DND-41 (cell line): ENCODE measurements around the gene LEUTX.

Experiments
- ATAC-seq: fragments of 200-7000 bp; cut with Tn5 transposase; 3 replicates; pipeline ENCODE4 v1.9.1; 2021; ENCODE audit warnings: low read depth; ENCODE audit not compliant: insufficient read depth
- DNase-seq: peaks from one replicate; pipeline ENCODE4 v3.0.0-alpha.2; 2020
- H2AFZ ChIP-seq: 2 replicates; pipeline ENCODE4 v1.6.0; 2012; ENCODE audit warnings: low read depth, low read length
- H3K27ac ChIP-seq: 2 replicates; pipeline ENCODE4 v1.5.1; 2012; ENCODE audit warnings: low read length, inconsistent platforms
- H3K27me3 ChIP-seq: fragments of 200-600 bp; sonication (generic); 2 replicates; pipeline ENCODE4 v1.6.0; 2012; ENCODE audit warnings: low read length, mild to moderate bottlenecking, inconsistent platforms; ENCODE audit not compliant: insufficient read depth, poor library complexity
- H3K36me3 ChIP-seq: 2 replicates; pipeline ENCODE4 v1.5.1; 2012; ENCODE audit warnings: low read length, inconsistent platforms; ENCODE audit not compliant: insufficient read depth
- H3K4me1 ChIP-seq: 2 replicates; pipeline ENCODE4 v1.5.1; 2012; ENCODE audit warnings: mild to moderate bottlenecking, low read length; ENCODE audit not compliant: insufficient read depth
- H3K4me2 ChIP-seq: 2 replicates; pipeline ENCODE4 v1.6.0; 2012; ENCODE audit warnings: mild to moderate bottlenecking, moderate library complexity, low read length, inconsistent platforms; ENCODE audit not compliant: insufficient read depth
- H3K4me3 ChIP-seq, 2 experiments: fragments of 200-600 bp in 1 of 2; shearing (Covaris generic) in 1 of 2; 2 replicates each; pipeline ENCODE4 v1.5.1; 2012 to 2016; ENCODE audit warnings: inconsistent platforms in 2 of 2, low read length in 2 of 2, mild to moderate bottlenecking in 2 of 2, low read depth in 1 of 2, moderate library complexity in 1 of 2
- H3K79me2 ChIP-seq: 2 replicates; pipeline ENCODE4 v1.6.0; 2012; ENCODE audit warnings: low read length, inconsistent platforms; ENCODE audit not compliant: insufficient read depth
- H3K9ac ChIP-seq: 2 replicates; pipeline ENCODE4 v1.6.0; 2012; ENCODE audit warnings: low read depth, mild to moderate bottlenecking, inconsistent platforms, low read length, moderate library complexity
- H3K9me3 ChIP-seq: 2 replicates; pipeline ENCODE4 v1.5.1; 2012; ENCODE audit warnings: low read length, moderate library complexity, mild to moderate bottlenecking, inconsistent platforms; ENCODE audit not compliant: insufficient read depth, severe bottlenecking
- H4K20me1 ChIP-seq: 2 replicates; pipeline ENCODE4 v1.6.0; 2012; ENCODE audit warnings: low read length; ENCODE audit not compliant: insufficient read depth
- EZH2 ChIP-seq: IDR thresholded peaks from 3 replicates; pipeline ENCODE4 v1.6.1; 2012; ENCODE audit warnings: borderline replicate concordance, low read depth, mild to moderate bottlenecking, moderate library complexity, low read length, inconsistent platforms; ENCODE audit not compliant: severe bottlenecking
- TF ChIP-seq, protein P1 (sequence below): IDR thresholded peaks from 2 replicates; pipeline ENCODE4 v1.5.1; 2012; ENCODE audit warnings: borderline replicate concordance, low read length, moderate library complexity, mild to moderate bottlenecking; ENCODE audit not compliant: poor library complexity, severe bottlenecking; ENCODE audit errors: extremely low read depth

LEUTX gene

GRCh38 chr19:39828654-39829032, 50.0 kb downstream of the LEUTX start:
- peaks cover 52% of the 10 kb centered on the region for H3K36me3 ChIP-seq
- ATAC-seq (no peak), DNase-seq (no peak)
- H3K27ac ChIP-seq, result no peak overlapping the region
- no peaks in the 10 kb centered on the region for H3K27me3 ChIP-seq
- no peak overlapping the region for H3K4me2 ChIP-seq
- no peak overlapping the region for H3K4me3 ChIP-seq
- no peak overlapping the region for H3K9ac ChIP-seq
- H3K9me3 ChIP-seq, result no peaks in the 10 kb centered on the region
- H2AFZ ChIP-seq, result no peak overlapping the region
- TF ChIP-seq, protein P1, sequence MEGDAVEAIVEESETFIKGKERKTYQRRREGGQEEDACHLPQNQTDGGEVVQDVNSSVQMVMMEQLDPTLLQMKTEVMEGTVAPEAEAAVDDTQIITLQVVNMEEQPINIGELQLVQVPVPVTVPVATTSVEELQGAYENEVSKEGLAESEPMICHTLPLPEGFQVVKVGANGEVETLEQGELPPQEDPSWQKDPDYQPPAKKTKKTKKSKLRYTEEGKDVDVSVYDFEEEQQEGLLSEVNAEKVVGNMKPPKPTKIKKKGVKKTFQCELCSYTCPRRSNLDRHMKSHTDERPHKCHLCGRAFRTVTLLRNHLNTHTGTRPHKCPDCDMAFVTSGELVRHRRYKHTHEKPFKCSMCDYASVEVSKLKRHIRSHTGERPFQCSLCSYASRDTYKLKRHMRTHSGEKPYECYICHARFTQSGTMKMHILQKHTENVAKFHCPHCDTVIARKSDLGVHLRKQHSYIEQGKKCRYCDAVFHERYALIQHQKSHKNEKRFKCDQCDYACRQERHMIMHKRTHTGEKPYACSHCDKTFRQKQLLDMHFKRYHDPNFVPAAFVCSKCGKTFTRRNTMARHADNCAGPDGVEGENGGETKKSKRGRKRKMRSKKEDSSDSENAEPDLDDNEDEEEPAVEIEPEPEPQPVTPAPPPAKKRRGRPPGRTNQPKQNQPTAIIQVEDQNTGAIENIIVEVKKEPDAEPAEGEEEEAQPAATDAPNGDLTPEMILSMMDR, result no peak
- TF ChIP-seq EZH2, result no peak
- peaks cover 6% of the 10 kb centered on the region; the same call in 1 of the 2 replicates for H4K20me1 ChIP-seq
- peaks cover 14% of the 10 kb centered on the region for H3K79me2 ChIP-seq
- peaks cover 36% of the 10 kb centered on the region for H3K4me1 ChIP-seq

GRCh38 chr19:39829702-39830275, 51.1 kb downstream of the LEUTX start:
- Histone ChIP-seq H3K9me3 (no peaks in the 10 kb centered on the region), H4K20me1 (peaks cover 6% of the 10 kb centered on the region; the same call in 1 of the 2 replicates), H3K4me3 (no peak overlapping the region), H3K27ac (no peak overlapping the region), H3K27me3 (no peaks in the 10 kb centered on the region), H3K4me1 (peaks cover 36% of the 10 kb centered on the region), H3K79me2 (peaks cover 8% of the 10 kb centered on the region), H3K4me2 (no peak overlapping the region), H3K36me3 (peaks cover 58% of the 10 kb centered on the region), H2AFZ (no peak overlapping the region), H3K9ac (no peak overlapping the region)
- ATAC-seq, result no peak
- DNase-seq, result no peak
- TF ChIP-seq EZH2, result no peak
- TF ChIP-seq, protein P1, result no peak

DNA sequence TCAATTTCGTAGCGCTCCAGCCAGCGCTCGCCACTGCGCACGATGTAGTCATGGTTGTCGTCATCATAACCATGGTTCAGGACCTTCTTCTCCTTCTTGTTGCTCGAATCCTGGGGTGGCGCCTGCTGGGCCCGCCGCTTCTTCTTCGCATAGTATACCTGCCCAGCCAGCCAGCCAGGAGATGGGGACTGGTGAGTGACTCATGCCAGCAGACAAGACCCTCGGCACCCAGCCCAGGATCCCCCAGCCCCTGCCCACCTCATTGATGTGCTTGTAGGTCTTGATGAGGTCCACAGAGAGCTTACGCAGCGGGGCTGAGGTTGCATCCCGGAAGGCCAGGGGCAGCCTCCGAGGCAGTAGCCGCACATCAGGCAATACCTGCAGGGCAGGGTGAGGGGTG, 51.8 kb downstream of the LEUTX start:
- H4K20me1 ChIP-seq, result peaks cover 6% of the 10 kb centered on the region; the same call in 1 of the 2 replicates
- peaks cover 8% of the 10 kb centered on the region for H3K79me2 ChIP-seq
- H3K4me1 ChIP-seq, result peaks cover 33% of the 10 kb centered on the region
- H3K9ac ChIP-seq, result no peak overlapping the region
- H3K4me3 ChIP-seq, result no peak overlapping the region
- H3K4me2 ChIP-seq, result no peak overlapping the region
- peaks cover 59% of the 10 kb centered on the region for H3K36me3 ChIP-seq
- H3K27me3 ChIP-seq, result no peaks in the 10 kb centered on the region
- DNase-seq (no peak), ATAC-seq (no peak)
- H3K9me3 ChIP-seq, result no peaks in the 10 kb centered on the region
- no peak overlapping the region for H2AFZ ChIP-seq
- no peak overlapping the region for H3K27ac ChIP-seq
- no peak for TF ChIP-seq EZH2
- TF ChIP-seq, protein P1, result no peak
